ENCODE results near the gene SSTR4.

DNA sequence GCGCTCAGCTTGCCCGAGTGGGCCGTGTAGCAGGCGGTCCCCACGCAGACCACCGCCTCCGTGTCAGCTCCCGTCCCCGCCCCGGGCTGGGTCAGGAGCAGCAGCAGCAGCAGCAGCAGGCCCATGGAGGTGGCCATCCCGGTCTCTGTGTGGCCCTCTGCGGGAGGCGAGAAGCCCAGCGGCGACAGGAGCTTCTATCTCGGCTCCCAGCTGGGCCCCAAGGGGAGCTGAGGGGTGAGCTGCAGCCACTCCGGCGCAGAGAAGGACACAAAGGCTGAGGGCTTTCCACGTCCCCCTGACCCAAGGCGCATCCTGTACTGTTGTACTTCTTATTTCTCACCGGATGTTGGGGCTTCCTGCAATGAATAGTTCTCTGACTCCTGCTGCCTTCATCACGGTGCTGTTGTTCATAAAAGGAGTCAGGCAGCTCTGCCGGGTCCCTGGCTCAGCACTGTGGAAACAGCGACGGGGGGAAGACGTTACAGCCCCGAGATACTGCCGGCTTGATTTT is 51.0 kb downstream of the SSTR4 start, which contains the start of gene CD93:
- TF ChIP-seq TAF1 (IDR thresholded peaks at IDR 0.05; ENCODE audit: borderline replicate concordance, low read depth, low read length) (0 out of 2 replicates have a peak, but pooled peaks have one; percentile 14), POLR2AphosphoS5 (IDR thresholded peaks at IDR 0.05; ENCODE audit: low read depth, low read length) (peak; percentile 45; the same call in 1 of the 2 replicates), POLR2A (IDR thresholded peaks at IDR 0.05; ENCODE audit: low read depth, low read length) (0 out of 2 replicates have a peak, but pooled peaks have one; percentile 23)
